Stimulated activated CD8-positive, alpha-beta memory T cell treated with anti-CD3 and anti-CD28 coated beads, Interleukin-15, amount 100 ng/mL, for 48 hours (primary cell): ENCODE results near the gene EEF1G.

Experiments
- DNase-seq, 2 donors: peaks; one replicate each; pipeline ENCODE4 v3.0.0-alpha.2; 2020; ENCODE audit warnings: low read depth in 2 of 2

Gene EEF1G

GRCh38 chr11:62540804-62541701, 32.6 kb downstream of the EEF1G start:
- DNase-seq = no peak

GRCh38 chr11:62539238-62539925, 34.3 kb downstream of the EEF1G start:
- DNase-seq = no peak

GRCh38 chr11:62538470-62539237, 35.0 kb downstream of the EEF1G start:
- no peak for DNase-seq

- DNase-seq = no peak
Measured at GRCh38 chr11:62536301-62536957, 37.3 kb downstream of the EEF1G start.

- DNase-seq = no peak
Measured at GRCh38 chr11:62535802-62536201, 37.9 kb downstream of the EEF1G start.

GRCh38 chr11:62534779-62535545, 38.7 kb downstream of the EEF1G start:
- no peak for DNase-seq

GRCh38 chr11:62532096-62532495, 41.6 kb downstream of the EEF1G start:
- no peak for DNase-seq

GRCh38 chr11:62516736-62517371, 56.8 kb downstream of the EEF1G start:
- no peak for DNase-seq

GRCh38 chr11:62514151-62514550, 59.5 kb downstream of the EEF1G start:
- no peak for DNase-seq

GRCh38 chr11:62513626-62514025, 60.1 kb downstream of the EEF1G start:
- no peak for DNase-seq

GRCh38 chr11:62512961-62513360, 60.7 kb downstream of the EEF1G start:
- DNase-seq = no peak
